Prostate gland (tissue), 2 donors: ENCODE data around the gene SOAT2. TPM values are rescaled to one million over a fixed set of nuclear protein-coding genes. Genes with fewer than 3 reads are reported as not detected.
"Not testable (repeated sequence)": the region's sequence is repeated elsewhere in the genome, so short reads cannot be mapped to it uniquely, and the experiment has no call there.

Source experiments
- DNase-seq: peaks from one replicate; pipeline ENCODE4 v3.0.0-alpha.2; 2019; ENCODE audit warnings: low spot score
- H3K27ac ChIP-seq, 2 donors: fragments of 200-600 bp; sonication (generic); 2 replicates each; pipeline ENCODE4 v1.5.1; 2017 to 2019
- H3K27me3 ChIP-seq: fragments of 200-600 bp; sonication (generic); replicated peaks from 2 replicates; pipeline ENCODE4 v1.5.1; 2019; ENCODE audit not compliant: insufficient read depth
- H3K36me3 ChIP-seq, 2 donors: fragments of 200-600 bp; sonication (generic); 1 replicate in 1 of 2; 2 replicates in 1 of 2; pipeline versions ENCODE4 v1.5.1 to v1.8.1; 2017 to 2019
- H3K4me1 ChIP-seq: fragments of 200-600 bp; sonication (generic); replicated peaks from 2 replicates; pipeline ENCODE4 v1.5.1; 2019
- H3K4me3 ChIP-seq, 2 donors: fragments of 200-600 bp; sonication (generic); 2 replicates each; pipeline ENCODE4 v1.5.1; 2017 to 2019
- H3K9me3 ChIP-seq: fragments of 200-600 bp; sonication (generic); 2 replicates; pipeline ENCODE4 v1.5.1; 2017
- CTCF ChIP-seq, 4 experiments: fragments of 200-600 bp in 2 of 4; fragments of 450-650 bp in 2 of 4; sonication (generic) in 2 of 4; IDR thresholded peaks; 1 replicate in 3 of 4; 2 replicates in 1 of 4; pipeline ENCODE4 v1.5.1; 2016 to 2019; ENCODE audit warnings: antibody characterized with exemption in 4 of 4, mild to moderate bottlenecking in 2 of 4, moderate library complexity in 2 of 4
- POLR2A ChIP-seq: fragments of 450-650 bp; IDR thresholded peaks from one replicate; pipeline ENCODE4 v1.6.1; 2016; ENCODE audit warnings: antibody characterized with exemption, mild to moderate bottlenecking
- POLR2AphosphoS5 ChIP-seq: sonication (generic); formaldehyde crosslinking; IDR thresholded peaks from one replicate; pipeline ENCODE4 v1.6.1; 2017; ENCODE audit warnings: antibody characterized with exemption
- WGBS: methylation state at CpG from one replicate; pipeline ENCODE4 v1.1.5; 2018; 5-methylcytosine and 5-hydroxymethylcytosine counted together
- intact Hi-C: fragments of 100-400 bp; cut with DNase I; formaldehyde crosslinking; loops from one replicate; pipeline ENCODE4 v1.14.2; 2022
- total RNA-seq, 2 donors: library from RNA; depleted of rRNA; stranded (reverse); fragments of >200 nt; gene quantifications; one replicate each; pipeline ENCODE4 v1.1.0, GENCODE V29; 2016

Gene SOAT2
- total RNA-seq, 2 donors from 2014 or later, result 0.14 to 0.28 TPM

GRCh38 chr12:53090105-53090504, 13.2 kb upstream of the SOAT2 start:
- no peaks in the 10 kb centered on the region for H3K9me3 ChIP-seq
- no peaks in the 10 kb centered on the region for H3K36me3 ChIP-seq
- no peaks in the 10 kb centered on the region for H3K27me3 ChIP-seq
- no peak for TF ChIP-seq POLR2AphosphoS5
- no peak overlapping the region for H3K27ac ChIP-seq
- no peaks in the 10 kb centered on the region for H3K4me1 ChIP-seq
- 95% methylated on average over 6 of the region's 6 CpGs for WGBS
- DNase-seq, result no peak
- no peak overlapping the region for H3K4me3 ChIP-seq
- intact Hi-C loops, result no loop called here

DNA sequence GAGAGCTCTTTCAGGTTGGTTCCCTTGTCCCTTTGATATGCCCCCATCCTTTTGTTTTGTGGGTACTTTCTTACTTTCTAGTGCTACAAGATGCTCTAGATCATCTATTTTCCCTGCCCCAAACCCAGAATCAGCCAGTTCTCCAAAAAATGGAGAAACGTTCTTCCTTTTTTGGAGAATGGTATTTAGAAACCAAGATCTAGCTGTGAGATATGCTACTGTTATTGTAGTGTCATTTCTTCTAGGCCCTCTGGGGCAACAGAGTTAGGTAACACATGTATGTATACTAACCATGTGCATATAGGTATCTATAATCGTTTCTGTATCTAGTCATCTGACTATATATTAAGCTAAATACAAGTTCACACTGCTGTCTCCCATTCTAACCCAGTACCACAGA, 12.7 kb upstream of the SOAT2 start:
- 65% methylated on average over 2 of the region's 2 CpGs for WGBS
- no peak for TF ChIP-seq CTCF (IDR thresholded peaks at IDR 0.05)
- TF ChIP-seq POLR2A, result no peak
- TF ChIP-seq POLR2AphosphoS5, result no peak
- Histone ChIP-seq H3K36me3 (no peaks in the 10 kb centered on the region), H3K27ac (no peak overlapping the region), H3K4me3 (no peak overlapping the region), H3K4me1 (no peaks in the 10 kb centered on the region), H3K9me3 (no peaks in the 10 kb centered on the region), H3K27me3 (no peaks in the 10 kb centered on the region)
- intact Hi-C loops, result no loop called here
- DNase-seq, result no peak

DNA sequence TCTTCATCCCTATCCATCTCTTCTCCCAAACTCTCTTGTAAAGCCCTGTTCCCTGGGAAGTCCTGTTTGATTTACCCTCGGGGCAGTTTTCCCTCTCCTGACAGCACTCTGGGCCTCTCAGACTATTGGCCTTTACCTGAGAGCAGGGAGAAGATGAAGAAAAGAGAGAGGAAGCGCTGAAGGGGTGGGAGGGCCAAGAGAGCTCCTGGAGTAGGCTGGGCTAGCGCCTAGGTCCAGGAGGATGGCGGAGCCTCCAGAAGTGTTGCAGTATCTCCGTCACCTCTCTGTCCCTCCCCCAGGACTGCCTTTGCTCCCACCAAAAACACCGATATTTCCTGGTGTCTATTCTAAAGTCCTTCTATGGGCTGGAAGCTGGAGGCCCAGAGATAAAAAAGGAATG, 11.5 kb upstream of the SOAT2 start:
- H3K4me1 ChIP-seq, result no peaks in the 10 kb centered on the region
- no peak overlapping the region for H3K27ac ChIP-seq
- no peak for DNase-seq
- WGBS, result 77% methylated on average over 6 of the region's 6 CpGs
- no peaks in the 10 kb centered on the region for H3K9me3 ChIP-seq
- no peaks in the 10 kb centered on the region for H3K36me3 ChIP-seq
- no peak overlapping the region for H3K4me3 ChIP-seq
- TF ChIP-seq POLR2A (no peak), POLR2AphosphoS5 (no peak), CTCF (IDR thresholded peaks at IDR 0.05) (no peak)
- H3K27me3 ChIP-seq, result no peaks in the 10 kb centered on the region
- intact Hi-C loops, result no loop called here

DNA sequence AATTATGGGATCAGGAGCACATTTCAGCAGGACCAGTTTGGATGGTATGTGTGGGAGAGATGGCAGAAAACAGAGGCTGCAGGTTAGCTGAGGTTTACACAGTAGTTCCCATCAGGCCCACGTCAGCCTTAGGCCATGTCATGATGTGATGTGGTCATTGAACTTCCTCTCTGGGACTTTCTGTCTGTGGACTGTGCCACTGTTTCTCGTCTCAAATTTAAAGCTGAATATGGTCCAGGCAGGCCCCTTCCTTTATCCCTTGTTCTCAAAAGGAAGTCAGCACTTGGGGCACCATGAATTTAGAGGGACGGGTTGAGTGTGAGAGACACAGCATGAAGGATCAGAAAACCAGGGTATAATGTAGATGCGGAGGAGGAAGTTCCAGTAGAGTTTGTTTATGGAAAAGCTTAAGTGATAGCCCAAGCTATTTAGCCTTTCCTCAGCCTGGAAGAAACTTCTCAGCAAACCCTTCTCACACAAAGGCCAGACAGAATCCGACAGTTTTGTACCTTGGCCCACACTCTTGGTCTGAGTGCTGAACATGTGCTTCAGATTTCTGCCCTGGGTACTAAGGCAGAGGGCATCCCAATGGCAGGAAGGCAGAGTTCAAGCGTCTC, 9.4 kb upstream of the SOAT2 start:
- 67% methylated on average over 6 of the region's 6 CpGs for WGBS
- intact Hi-C loops, result no loop called here
- Histone ChIP-seq H3K27me3 (no peaks in the 10 kb centered on the region), H3K4me3 (no peak overlapping the region), H3K27ac (no peak overlapping the region), H3K36me3 (no peaks in the 10 kb centered on the region), H3K9me3 (no peaks in the 10 kb centered on the region), H3K4me1 (peaks cover 2% of the 10 kb centered on the region)
- no peak for TF ChIP-seq POLR2AphosphoS5
- no peak for TF ChIP-seq CTCF (IDR thresholded peaks at IDR 0.05)
- TF ChIP-seq POLR2A, result no peak
- DNase-seq, result no peak

GRCh38 chr12:53094394-53094787, 8.9 kb upstream of the SOAT2 start:
- H3K36me3 ChIP-seq, result no peaks in the 10 kb centered on the region
- no peak for DNase-seq

DNA sequence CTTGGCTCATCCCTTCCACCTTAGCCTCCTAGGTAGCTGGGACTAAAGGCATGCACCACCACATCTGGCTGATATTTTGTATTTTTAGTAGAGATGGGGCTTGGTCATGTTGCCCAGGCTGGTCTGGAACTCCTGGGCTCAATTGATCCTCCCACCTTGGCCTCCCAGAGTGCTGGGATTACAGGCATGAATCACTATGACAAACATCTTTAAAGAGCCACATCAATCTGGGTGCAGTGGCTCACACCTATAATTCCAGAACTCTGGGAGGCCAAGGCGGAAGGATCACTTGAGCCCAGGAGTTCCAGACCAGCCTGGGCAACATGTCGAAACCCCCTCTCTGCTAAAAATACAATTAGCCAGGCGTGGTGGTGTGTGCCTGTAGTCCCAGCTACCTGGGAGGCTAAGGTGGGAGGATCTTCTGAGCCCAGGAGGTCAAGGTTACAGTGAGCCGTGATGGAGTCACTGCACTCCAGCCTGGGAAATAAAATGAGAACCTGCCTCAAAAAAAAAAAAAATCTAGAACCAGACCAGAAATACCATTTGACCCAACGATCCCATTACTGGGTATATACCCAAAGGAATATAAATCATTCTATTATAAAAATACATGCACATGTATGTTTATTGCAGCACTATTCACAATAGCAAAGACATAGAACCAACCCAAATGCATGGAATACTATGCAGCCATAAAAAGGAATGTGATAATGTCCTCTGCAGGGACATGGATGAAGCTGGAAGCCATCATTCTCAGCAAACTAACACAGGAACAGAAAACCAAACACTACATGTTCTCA, 8.3 kb upstream of the SOAT2 start:
- H3K4me3 ChIP-seq, DNase-seq, H3K9me3 ChIP-seq, H3K27me3 ChIP-seq, H3K36me3 ChIP-seq, H3K4me1 ChIP-seq, H3K27ac ChIP-seq: not testable (repeated sequence)
- WGBS, result 93% methylated on average over 5 of the region's 5 CpGs
- intact Hi-C loops, result loop anchor here (5.0 kb wide), 1 partner anchor 62 kb away; no protein-coding TSS in a partner anchor

More at GRCh38 chr12:53094394-53094787, 8.9 kb upstream of the SOAT2 start:
- Histone ChIP-seq H3K27me3 (no peaks in the 10 kb centered on the region), H3K4me3 (no peak overlapping the region), H3K27ac (no peak overlapping the region), H3K9me3 (no peaks in the 10 kb centered on the region), H3K4me1 (peaks cover 5% of the 10 kb centered on the region)
- WGBS, result 76% methylated on average over 6 of the region's 6 CpGs
- intact Hi-C loops, result no loop called here
- TF ChIP-seq CTCF (IDR thresholded peaks at IDR 0.05) (no peak), POLR2A (no peak), POLR2AphosphoS5 (no peak)

DNA sequence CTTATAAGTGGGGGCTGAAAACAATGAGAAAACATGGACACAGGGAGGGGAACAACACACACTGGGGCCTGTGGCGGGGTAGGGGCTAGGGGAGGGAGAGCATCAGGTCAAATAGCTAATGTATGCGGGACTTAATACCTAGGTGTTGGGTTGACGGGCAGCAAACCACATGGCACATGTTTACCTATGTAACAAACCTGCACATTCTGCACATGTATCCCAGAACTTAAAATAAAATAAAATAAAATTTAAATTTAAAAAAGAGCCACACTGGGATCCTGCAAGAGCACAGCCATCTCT, 7.7 kb upstream of the SOAT2 start:
- not testable (repeated sequence) for DNase-seq, H3K4me3 ChIP-seq, H3K27me3 ChIP-seq, H3K36me3 ChIP-seq, H3K9me3 ChIP-seq, H3K4me1 ChIP-seq
- peak overlapping the region in 1 of 2 donors; percentile 41 for H3K27ac ChIP-seq
- intact Hi-C loops, result loop anchor here (5.0 kb wide), 1 partner anchor 62 kb away; no protein-coding TSS in a partner anchor
- WGBS, result 96% methylated on average over 3 of the region's 3 CpGs
